GM12878 (cell line): Measurements from ENCODE around the gene SSR1. TPM values are rescaled to one million over a fixed set of nuclear protein-coding genes. Genes with fewer than 3 reads are reported as not detected.

Source experiments
- ATAC-seq: fragments of 200-7000 bp; cut with Tn5 transposase; 3 replicates; pipeline ENCODE4 v1.9.1; 2020; ENCODE audit warnings: mild to moderate bottlenecking, moderate library complexity
- BruUV-seq: library from RNA; stranded (reverse); fragments of 400-500 nt; replicated peaks from 2 replicates; lab custom pipeline; 2021; lab: Mats Ljungman, UMichigan
- CTCF ChIA-PET: fragments of 300-600 bp; sonication (Branson Sonifier 250); formaldehyde crosslinking; extraction: SDS; loops from one replicate; lab custom pipeline; 2021; ENCODE audit warnings: inconsistent platforms; lab: Yijun Ruan, JAX
- POLR2A ChIA-PET: fragments of 350-600 bp; formaldehyde crosslinking; extraction: SDS; loops from one replicate; lab custom pipeline; 2021; ENCODE audit warnings: inconsistent platforms; lab: Charles Lee
- RAD21 ChIA-PET: fragments of 300-600 bp; sonication (Branson Sonifier 250); formaldehyde crosslinking; loops from one replicate; lab custom pipeline; 2023; ENCODE audit warnings: antibody characterized with exemption; ENCODE audit not compliant: unreplicated experiment; lab: Charles Lee
- SMC1A ChIA-PET: fragments of 300-600 bp; sonication (Branson Sonifier 250); formaldehyde crosslinking; loops from one replicate; lab custom pipeline; 2023; ENCODE audit not compliant: unreplicated experiment, uncharacterized antibody; lab: Charles Lee
- DNase-seq: peaks from one replicate; pipeline ENCODE4 v3.0.0-alpha.2; 2011; ENCODE audit warnings: low read depth, low spot score
- FAIRE-seq: peaks from 3 replicates; lab custom pipeline; 2011; peaks lifted over from hg19 to GRCh38; lab: Jason Lieb, UNC
- H2AFZ ChIP-seq: 2 replicates; pipeline ENCODE4 v1.6.0; 2011; ENCODE audit warnings: low read depth, low read length, control low read depth; ENCODE audit not compliant: control insufficient read depth
- H3K27ac ChIP-seq: 2 replicates; pipeline ENCODE4 v1.5.1; 2011; ENCODE audit warnings: control low read depth; ENCODE audit not compliant: control insufficient read depth, insufficient read depth
- H3K27me3 ChIP-seq, 2 experiments: replicated peaks in 1 of 2; 2 replicates each; pipeline versions ENCODE4 v1.6.0 to v1.6.1; 2011; ENCODE audit warnings: low read length in 1 of 2; ENCODE audit not compliant: control insufficient read depth in 2 of 2, insufficient read depth in 2 of 2
- H3K36me3 ChIP-seq, 2 experiments: 2 replicates each; pipeline ENCODE4 v1.5.1; 2011; ENCODE audit warnings: low read length in 1 of 2; ENCODE audit not compliant: control insufficient read depth in 2 of 2, insufficient read depth in 2 of 2
- H3K4me1 ChIP-seq: 2 replicates; pipeline ENCODE4 v1.6.1; 2011; ENCODE audit warnings: mild to moderate bottlenecking, low read length, moderate library complexity, mixed read lengths; ENCODE audit not compliant: control insufficient read depth, insufficient read depth
- H3K4me2 ChIP-seq: 2 replicates; pipeline ENCODE4 v1.6.0; 2011; ENCODE audit warnings: control low read depth; ENCODE audit not compliant: control insufficient read depth, insufficient read depth
- H3K4me3 ChIP-seq: fragments of 200-600 bp; sonication (generic); 2 replicates; pipeline ENCODE4 v1.5.1; 2016
- H3K79me2 ChIP-seq: 2 replicates; pipeline ENCODE4 v1.6.0; 2011; ENCODE audit warnings: low read length; ENCODE audit not compliant: control insufficient read depth, insufficient read depth
- H3K9ac ChIP-seq: 2 replicates; pipeline ENCODE4 v1.8.0; 2011; ENCODE audit warnings: low read length, control low read depth, mixed read lengths; ENCODE audit not compliant: control insufficient read depth, insufficient read depth
- H3K9me3 ChIP-seq: replicated peaks from 3 replicates; pipeline ENCODE4 v1.5.1; 2011; ENCODE audit warnings: mild to moderate bottlenecking, low read length; ENCODE audit not compliant: control insufficient read depth, insufficient read depth
- H4K20me1 ChIP-seq: 2 replicates; pipeline ENCODE4 v1.6.0; 2011; ENCODE audit not compliant: control insufficient read depth, insufficient read depth
- CBFB ChIP-seq: IDR thresholded peaks from 2 replicates; pipeline ENCODE4 v1.6.1; 2016; ENCODE audit warnings: antibody characterized with exemption, low read depth
- EGR1 ChIP-seq, 2 experiments: IDR thresholded peaks; 1 replicate in 1 of 2; 2 replicates in 1 of 2; pipeline ENCODE4 v1.6.1; 2011 to 2012; ENCODE audit warnings: low read depth in 2 of 2, low read length in 2 of 2, borderline replicate concordance in 1 of 2, mild to moderate bottlenecking in 1 of 2, moderate library complexity in 1 of 2
- ETV6 ChIP-seq, 2 experiments: fragments of 450-650 bp in 1 of 2; IDR thresholded peaks in 1 of 2; conservative IDR thresholded peaks in 1 of 2; 2 replicates each; pipeline ENCODE4 v1.6.1; 2014; ENCODE audit warnings: antibody characterized with exemption in 1 of 2, borderline replicate concordance in 1 of 2, low read depth in 1 of 2, mild to moderate bottlenecking in 1 of 2, moderate library complexity in 1 of 2
- FOXM1 ChIP-seq: IDR thresholded peaks from 2 replicates; pipeline ENCODE4 v1.6.1; 2012; ENCODE audit warnings: low read depth, mild to moderate bottlenecking, inconsistent platforms, low read length, moderate library complexity
- GATAD2B ChIP-seq: fragments of 450-650 bp; conservative IDR thresholded peaks from 2 replicates; pipeline ENCODE4 v1.6.1; 2017; ENCODE audit warnings: low read depth, mild to moderate bottlenecking, moderate library complexity
- HCFC1 ChIP-seq: fragments of 150-350 bp; IDR thresholded peaks from 2 replicates; pipeline ENCODE4 v1.6.1; 2014; ENCODE audit warnings: low read length
- LARP7 ChIP-seq: fragments of 450-650 bp; IDR thresholded peaks from 2 replicates; pipeline ENCODE4 v1.6.1; 2017; ENCODE audit warnings: mild to moderate bottlenecking
- SMC3 ChIP-seq: IDR thresholded peaks from 2 replicates; pipeline ENCODE4 v1.6.1; 2011; ENCODE audit warnings: low read length, improper control_type of control experiment, borderline replicate concordance
- TBL1XR1 ChIP-seq: IDR thresholded peaks from 2 replicates; pipeline ENCODE4 v1.6.1; 2012; ENCODE audit warnings: low read depth, low read length, improper control_type of control experiment
- ZNF207 ChIP-seq: fragments of 450-650 bp; IDR thresholded peaks from 2 replicates; pipeline ENCODE4 v1.6.1; 2014; ENCODE audit warnings: antibody characterized with exemption, mild to moderate bottlenecking, borderline replicate concordance
- WGBS: methylation state at CpG from one replicate; pipeline ENCODE4 v1.1.6; 2016; ENCODE audit warnings: low lambda C conversion rate; ENCODE audit not compliant: insufficient replicate concordance, insufficient coverage; ENCODE audit errors: missing lambda C conversion rate; 5-methylcytosine and 5-hydroxymethylcytosine counted together
- in situ Hi-C: fragments of 300-500 bp; cut with MboI; formaldehyde crosslinking; loops from 9 replicates; pipeline ENCODE4 v1.14.3; 2018; ENCODE audit warnings: mixed read lengths
- intact Hi-C: fragments of 100-400 bp; cut with micrococcal nuclease; formaldehyde crosslinking; loops from one replicate; pipeline ENCODE4 v1.14.2; 2022; ENCODE audit not compliant: unreplicated experiment
- polyA plus RNA-seq, 11 experiments: library from polyadenylated mRNA; depleted of rRNA in 4 of 11; unstranded in 6 of 11; stranded (reverse) in 5 of 11; fragments of >200 nt; fragmentation: Nextera tagmentation in 4 of 11; fragmentation: Illumina TruSeq in 1 of 11; extraction: Ambion mirVana in 4 of 11; extraction: Trizol in 1 of 11; gene quantifications; 1 replicate in 1 of 11; 2 replicates in 10 of 11; pipeline versions ENCODE4 v1.2.1 to v1.2.3, GENCODE V29; 2011 to 2016; ENCODE audit warnings: inconsistent platforms in 2 of 11, missing spikeins in 2 of 11, low read depth in 1 of 11
- total RNA-seq, 4 experiments: library from RNA; depleted of rRNA in 3 of 4; stranded (reverse); fragments of >200 nt in 3 of 4; fragmentation: Illumina TruSeq in 1 of 4; extraction: Trizol in 1 of 4; gene quantifications; 2 replicates each; pipeline versions ENCODE4 v1.2.1 to v1.2.3, GENCODE V29; 2013 to 2021

Gene SSR1
- total and polyA plus RNA-seq, 10 of the 15 experiments (the other 5 are each of a cell fraction or from before 2014, with no cell fraction given) = 42.0 to 209 (median 128) TPM

DNA sequence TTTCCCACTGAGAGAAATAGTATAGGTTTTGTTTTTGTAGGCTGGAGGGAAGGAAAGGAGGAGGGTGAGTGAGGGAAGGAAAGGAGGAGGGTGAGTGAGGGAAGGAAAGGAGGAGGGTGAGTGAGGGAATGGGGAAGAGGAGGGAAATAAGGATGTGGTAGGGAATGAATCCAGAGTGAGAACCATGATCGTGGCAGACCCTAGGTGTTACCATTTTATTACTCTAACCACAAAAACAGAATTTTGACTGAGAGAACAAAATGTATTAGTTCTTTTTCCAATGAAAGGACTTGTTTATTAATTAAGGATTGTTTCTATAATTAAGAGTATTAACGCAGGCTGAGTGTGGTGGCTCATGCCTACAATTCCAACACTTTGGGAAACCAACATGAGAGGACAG is 16.4 kb downstream of the SSR1 start:
- no peak for ATAC-seq
- Histone ChIP-seq H3K27ac (no peak overlapping the region), H3K4me1 (no peaks in the 10 kb centered on the region), H3K36me3 (peaks cover 9 to 41% of the 10 kb centered on the region in 2 experiments), H4K20me1 (no peaks in the 10 kb centered on the region), H3K27me3 (no peaks in the 10 kb centered on the region), H3K9me3 (no peaks in the 10 kb centered on the region), H3K4me3 (no peak overlapping the region), H3K4me2 (no peak overlapping the region), H3K9ac (no peak overlapping the region), H3K79me2 (no peaks in the 10 kb centered on the region), H2AFZ (no peak overlapping the region)
- 100% methylated on average over 2 of the region's 2 CpGs for WGBS
- no peak for DNase-seq
- in situ Hi-C loops = no loop called here
- FAIRE-seq = no peak
- POLR2A ChIA-PET = interaction anchor here (0.7 to 2.8 kb wide), 3 partner anchors 10 to 304 kb away, joined by 6 to 10 read pairs (median 6); partner anchors contain the start of genes CAGE1 and RIOK1
- RAD21 ChIA-PET = no interaction called here
- SMC1A ChIA-PET = interaction anchor here (1.0 to 3.6 kb wide), 6 partner anchors 9 to 702 kb away, joined by 3 to 20 read pairs (median 5); no protein-coding TSS in a partner anchor
- no TSS peak for BruUV-seq
- intact Hi-C loops = no loop called here
- CTCF ChIA-PET = interaction anchor here (1.0 to 6.1 kb wide), 3 partner anchors 10 to 319 kb away, joined by 5 to 37 read pairs (median 7); no protein-coding TSS in a partner anchor
- TF ChIP-seq GATAD2B (no peak), CBFB (no peak), EGR1 (IDR thresholded peaks at IDR 0.05; ENCODE audit: borderline replicate concordance in 1 of 2, low read depth in 2 of 2, low read length in 2 of 2) (no peak), TBL1XR1 (no peak), FOXM1 (no peak), LARP7 (no peak), ETV6 (conservative IDR thresholded peaks at IDR 0.05 in 1 of 2, IDR thresholded peaks at IDR 0.05 in 1 of 2; ENCODE audit: borderline replicate concordance in 1 of 2, low read depth in 1 of 2) (no peak), ZNF207 (no peak), SMC3 (no peak), HCFC1 (no peak)
